Smooth muscle cell (in vitro differentiated cells): ENCODE data around the gene AHCY. TPM values are rescaled to one million over a fixed set of nuclear protein-coding genes. Genes with fewer than 3 reads are reported as not detected.
"Not testable (repeated sequence)": the region's sequence is repeated elsewhere in the genome, so short reads cannot be mapped to it uniquely, and the experiment has no call there.

Experiments used
- DNase-seq: peaks from one replicate; lab custom pipeline; 2025; ENCODE audit not compliant: unreplicated experiment; lab: John Stamatoyannopoulos, UW
- H2AFZ ChIP-seq: fragments of 200-600 bp; sonication (generic); 2 replicates; pipeline ENCODE4 v1.6.0; 2016; ENCODE audit warnings: antibody characterized with exemption, low read depth, mild to moderate bottlenecking
- H3F3A ChIP-seq: fragments of 200-600 bp; sonication (generic); 2 replicates; pipeline ENCODE4 v1.6.0; 2017; ENCODE audit warnings: antibody characterized with exemption, low read depth
- H3K27ac ChIP-seq: fragments of 200-600 bp; sonication (generic); 2 replicates; pipeline ENCODE4 v1.5.1; 2016; ENCODE audit warnings: low read depth, mild to moderate bottlenecking
- H3K27me3 ChIP-seq: fragments of 200-600 bp; sonication (generic); 2 replicates; pipeline ENCODE4 v1.6.1; 2016; ENCODE audit warnings: low read depth, mild to moderate bottlenecking
- H3K36me3 ChIP-seq: fragments of 200-600 bp; sonication (generic); 2 replicates; pipeline ENCODE4 v1.5.1; 2016; ENCODE audit warnings: low read depth
- H3K4me1 ChIP-seq: fragments of 200-600 bp; sonication (generic); 2 replicates; pipeline ENCODE4 v1.5.1; 2016; ENCODE audit warnings: low read depth
- H3K4me2 ChIP-seq: fragments of 200-600 bp; sonication (generic); 2 replicates; pipeline ENCODE4 v1.6.0; 2016; ENCODE audit warnings: mild to moderate bottlenecking
- H3K4me3 ChIP-seq: fragments of 200-600 bp; sonication (generic); 2 replicates; pipeline ENCODE4 v1.5.1; 2016; ENCODE audit warnings: mild to moderate bottlenecking
- H3K79me2 ChIP-seq: fragments of 200-600 bp; sonication (generic); 2 replicates; pipeline ENCODE4 v1.6.0; 2016; ENCODE audit warnings: low read depth, mild to moderate bottlenecking
- H3K9ac ChIP-seq: fragments of 200-600 bp; sonication (generic); 2 replicates; pipeline ENCODE4 v1.6.0; 2016; ENCODE audit warnings: low read depth
- H3K9me3 ChIP-seq: fragments of 200-600 bp; sonication (generic); replicated peaks from 2 replicates; pipeline ENCODE4 v1.5.1; 2016; ENCODE audit warnings: low read depth
- H4K20me1 ChIP-seq: fragments of 200-600 bp; sonication (generic); 2 replicates; pipeline ENCODE4 v1.6.0; 2016; ENCODE audit warnings: low read depth
- WGBS: methylation state at CpG from one replicate; pipeline ENCODE4 v1.1.7; 2016; ENCODE audit warnings: low lambda C conversion rate; 5-methylcytosine and 5-hydroxymethylcytosine counted together
- polyA plus RNA-seq: library from polyadenylated mRNA; unstranded; fragments of >200 nt; fragmentation: Nextera tagmentation; extraction: Ambion mirVana; gene quantifications from 2 replicates; pipeline ENCODE4 v1.2.1, GENCODE V29; 2016
- total RNA-seq: library from RNA; depleted of rRNA; stranded (reverse); fragments of >200 nt; gene quantifications from 2 replicates; pipeline ENCODE4 v1.2.3, GENCODE V29; 2014
- TF ChIP-seq, protein P1 (sequence below): fragments of 200-600 bp; sonication (generic); IDR thresholded peaks from 2 replicates; pipeline ENCODE4 v1.5.1; 2017; ENCODE audit warnings: borderline replicate concordance, mild to moderate bottlenecking, antibody characterized with exemption; ENCODE audit not compliant: insufficient read depth, poor library complexity, severe bottlenecking

The AHCY gene
- total and polyA plus RNA-seq, 2 experiments from 2014 or later: 39.4 to 73.8 TPM

DNA sequence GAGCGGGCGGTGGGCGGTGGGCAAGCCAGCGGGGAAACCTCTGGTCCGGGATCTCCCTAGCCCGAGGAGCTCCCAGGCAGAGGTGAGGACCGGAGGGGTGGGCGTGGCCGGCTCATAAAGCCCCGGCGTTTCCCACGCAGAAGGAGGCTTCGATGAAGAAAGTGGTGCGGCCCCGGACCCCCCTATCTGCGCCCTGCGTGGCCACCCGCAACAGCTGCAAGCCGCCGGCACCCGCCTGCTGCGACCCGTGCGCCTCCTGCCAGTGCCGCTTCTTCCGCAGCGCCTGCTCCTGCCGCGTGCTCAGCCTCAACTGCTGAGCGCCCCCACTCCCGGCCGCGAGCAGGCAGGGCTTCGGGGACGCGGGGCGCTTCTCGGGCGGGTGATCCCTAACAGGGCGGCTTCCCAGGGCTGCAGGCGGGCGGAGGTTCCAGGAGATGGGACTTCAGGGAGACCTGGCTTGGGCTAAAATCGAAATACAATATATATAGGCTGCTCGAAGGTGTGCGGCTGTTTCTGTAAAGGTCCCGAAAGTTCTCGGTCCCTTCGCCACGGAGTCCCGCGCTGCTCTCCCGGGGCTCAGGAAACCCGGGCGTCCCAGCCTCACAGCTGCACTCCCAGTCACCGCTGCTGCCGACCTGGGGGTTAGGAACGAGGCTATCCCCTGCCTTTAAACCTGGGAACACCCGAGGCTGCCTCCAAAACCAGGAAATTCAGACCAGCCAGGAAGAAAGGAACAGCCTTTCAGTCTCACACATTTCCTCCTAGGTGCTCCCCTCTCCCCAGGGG, 34.1 kb downstream of the AHCY start:
- H3K27me3 ChIP-seq: no peaks in the 10 kb centered on the region
- no peaks in the 10 kb centered on the region for H4K20me1 ChIP-seq
- no peak overlapping the region for H3K27ac ChIP-seq
- no peaks in the 10 kb centered on the region for H3K79me2 ChIP-seq
- TF ChIP-seq, protein P1, sequence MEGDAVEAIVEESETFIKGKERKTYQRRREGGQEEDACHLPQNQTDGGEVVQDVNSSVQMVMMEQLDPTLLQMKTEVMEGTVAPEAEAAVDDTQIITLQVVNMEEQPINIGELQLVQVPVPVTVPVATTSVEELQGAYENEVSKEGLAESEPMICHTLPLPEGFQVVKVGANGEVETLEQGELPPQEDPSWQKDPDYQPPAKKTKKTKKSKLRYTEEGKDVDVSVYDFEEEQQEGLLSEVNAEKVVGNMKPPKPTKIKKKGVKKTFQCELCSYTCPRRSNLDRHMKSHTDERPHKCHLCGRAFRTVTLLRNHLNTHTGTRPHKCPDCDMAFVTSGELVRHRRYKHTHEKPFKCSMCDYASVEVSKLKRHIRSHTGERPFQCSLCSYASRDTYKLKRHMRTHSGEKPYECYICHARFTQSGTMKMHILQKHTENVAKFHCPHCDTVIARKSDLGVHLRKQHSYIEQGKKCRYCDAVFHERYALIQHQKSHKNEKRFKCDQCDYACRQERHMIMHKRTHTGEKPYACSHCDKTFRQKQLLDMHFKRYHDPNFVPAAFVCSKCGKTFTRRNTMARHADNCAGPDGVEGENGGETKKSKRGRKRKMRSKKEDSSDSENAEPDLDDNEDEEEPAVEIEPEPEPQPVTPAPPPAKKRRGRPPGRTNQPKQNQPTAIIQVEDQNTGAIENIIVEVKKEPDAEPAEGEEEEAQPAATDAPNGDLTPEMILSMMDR: no peak
- peak overlapping the region; percentile 52 for H3K4me3 ChIP-seq
- WGBS: 17% methylated on average over 58 of the region's 58 CpGs
- no peak for DNase-seq
- peak overlapping the region; percentile 60 for H2AFZ ChIP-seq
- H3K9me3 ChIP-seq: no peaks in the 10 kb centered on the region
- H3F3A ChIP-seq: no peaks in the 10 kb centered on the region
- H3K36me3 ChIP-seq: no peaks in the 10 kb centered on the region
- peak overlapping the region; percentile 90 for H3K4me2 ChIP-seq
- H3K4me1 ChIP-seq: peaks cover 6% of the 10 kb centered on the region
- H3K9ac ChIP-seq: peak overlapping the region; percentile 22

DNA sequence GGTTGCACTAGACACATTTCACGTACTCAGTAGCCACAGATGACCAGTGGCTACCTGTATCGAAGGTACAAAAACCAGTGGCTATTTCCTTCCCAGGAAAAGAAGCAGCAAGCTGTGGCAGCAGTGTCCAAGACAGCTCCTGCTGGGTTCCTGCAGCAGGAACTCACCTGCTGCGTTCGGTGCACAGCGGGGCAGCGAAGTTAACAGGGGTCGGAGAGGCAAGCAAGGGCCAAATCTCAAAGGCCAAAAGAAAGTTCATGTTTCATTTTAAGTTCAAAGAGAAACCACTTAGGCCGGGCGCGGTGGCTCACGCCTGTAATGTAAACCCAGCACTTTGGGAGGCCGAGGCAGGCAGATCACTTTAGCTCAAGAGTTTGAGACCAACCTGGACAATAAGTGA, 35.0 kb downstream of the AHCY start:
- DNase-seq: no peak
- 97% methylated on average over 12 of the region's 12 CpGs for WGBS
- no peaks in the 10 kb centered on the region for H3K9me3 ChIP-seq
- no peaks in the 10 kb centered on the region for H3F3A ChIP-seq
- TF ChIP-seq, protein P1: no peak
- H3K36me3 ChIP-seq: no peaks in the 10 kb centered on the region
- no peak overlapping the region for H2AFZ ChIP-seq
- H3K4me2 ChIP-seq: no peak overlapping the region
- H3K27me3 ChIP-seq: no peaks in the 10 kb centered on the region
- no peak overlapping the region for H3K9ac ChIP-seq
- no peaks in the 10 kb centered on the region for H3K79me2 ChIP-seq
- peaks cover 6% of the 10 kb centered on the region for H3K4me1 ChIP-seq
- no peak overlapping the region for H3K27ac ChIP-seq
- H4K20me1 ChIP-seq: no peaks in the 10 kb centered on the region
- H3K4me3 ChIP-seq: no peak overlapping the region

DNA sequence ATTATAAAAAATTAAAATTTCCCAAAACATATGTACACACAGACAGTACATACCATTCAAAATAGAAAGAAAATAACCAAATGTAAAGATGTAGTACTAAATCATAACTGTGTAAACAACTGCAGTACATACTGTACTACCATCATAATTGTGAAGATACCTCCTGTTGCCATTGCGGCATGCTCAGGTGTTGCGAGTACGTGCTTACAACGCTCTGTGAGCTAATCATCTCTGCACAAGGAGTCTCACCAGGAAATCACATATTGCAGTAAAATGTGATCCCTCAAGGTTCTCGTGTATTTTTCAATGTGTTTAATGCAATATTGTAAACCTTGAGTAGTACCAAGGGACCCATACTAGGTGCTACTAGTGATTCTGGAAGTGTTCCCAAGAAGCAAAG, 39.0 kb downstream of the AHCY start:
- DNase-seq: no peak
- Histone ChIP-seq H3K27ac (no peak overlapping the region), H3K36me3 (no peaks in the 10 kb centered on the region), H2AFZ (no peak overlapping the region), H3F3A (no peaks in the 10 kb centered on the region), H3K4me2 (no peak overlapping the region), H3K4me1 (peaks cover 9% of the 10 kb centered on the region), H3K4me3 (no peak overlapping the region), H3K9ac (no peak overlapping the region), H3K79me2 (no peaks in the 10 kb centered on the region), H3K27me3 (no peaks in the 10 kb centered on the region), H3K9me3 (no peaks in the 10 kb centered on the region), H4K20me1 (no peaks in the 10 kb centered on the region)
- WGBS: over 99% methylated on average over 5 of the region's 5 CpGs
- TF ChIP-seq, protein P1: no peak

DNA sequence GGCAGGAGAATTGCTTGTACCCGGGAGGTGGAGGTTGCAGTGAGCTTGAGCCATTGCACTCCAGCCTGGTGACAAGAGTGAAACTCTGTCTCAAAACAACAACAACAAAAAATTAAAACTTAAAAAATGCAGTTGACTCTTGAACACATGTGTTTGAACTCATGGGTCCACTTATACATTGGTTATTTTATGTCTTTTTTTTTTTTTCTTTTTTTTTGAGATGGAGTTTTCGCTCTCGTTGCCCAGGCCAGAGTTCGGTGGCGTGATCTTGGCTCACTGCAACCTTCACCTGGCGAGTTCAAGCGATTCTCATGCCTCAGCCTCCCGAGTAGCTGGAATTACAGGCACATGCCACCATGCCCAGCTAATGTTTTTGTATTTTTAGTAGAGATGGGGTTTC, 39.7 kb downstream of the AHCY start:
- H3K27ac ChIP-seq, H3K9me3 ChIP-seq, H3K36me3 ChIP-seq, H3K79me2 ChIP-seq, H3K9ac ChIP-seq, H2AFZ ChIP-seq, H3K4me2 ChIP-seq, H3F3A ChIP-seq, H3K27me3 ChIP-seq, DNase-seq, H3K4me1 ChIP-seq, H4K20me1 ChIP-seq, H3K4me3 ChIP-seq: not testable (repeated sequence)
- WGBS: 92% methylated on average over 8 of the region's 8 CpGs
